ENCODE data around the gene PROK1.

PROK1 gene

GRCh38 chr1:110490791-110491451 lies 40.0 kb downstream of the PROK1 start:
- peak; percentile 49 for DNase-seq

GRCh38 chr1:110492573-110492972 lies 41.6 kb downstream of the PROK1 start:
- no peak for DNase-seq

GRCh38 chr1:110493059-110493699 lies 42.2 kb downstream of the PROK1 start:
- no peak for DNase-seq

GRCh38 chr1:110494036-110494435 lies 43.1 kb downstream of the PROK1 start:
- DNase-seq, result no peak

GRCh38 chr1:110494522-110495406 lies 43.8 kb downstream of the PROK1 start:
- no peak for DNase-seq

GRCh38 chr1:110495926-110496600 lies 45.1 kb downstream of the PROK1 start:
- peak; percentile 78 for DNase-seq

GRCh38 chr1:110498270-110498669 lies 47.3 kb downstream of the PROK1 start:
- no peak for DNase-seq

- DNase-seq, result no peak
Observed at GRCh38 chr1:110501488-110502132, 50.7 kb downstream of the PROK1 start.

GRCh38 chr1:110502402-110503151 lies 51.6 kb downstream of the PROK1 start:
- peak; percentile 93 for DNase-seq

- no peak for DNase-seq
Observed at GRCh38 chr1:110503471-110503870, 52.5 kb downstream of the PROK1 start.

- peak; percentile 79 for DNase-seq
Observed at GRCh38 chr1:110504226-110504625, 53.3 kb downstream of the PROK1 start.

GRCh38 chr1:110505596-110505995 lies 54.6 kb downstream of the PROK1 start:
- DNase-seq, result no peak

GRCh38 chr1:110506541-110506940 lies 55.6 kb downstream of the PROK1 start:
- peak; percentile 58 for DNase-seq
